Measurements from ENCODE around the gene STRA8.

Gene STRA8

DNA sequence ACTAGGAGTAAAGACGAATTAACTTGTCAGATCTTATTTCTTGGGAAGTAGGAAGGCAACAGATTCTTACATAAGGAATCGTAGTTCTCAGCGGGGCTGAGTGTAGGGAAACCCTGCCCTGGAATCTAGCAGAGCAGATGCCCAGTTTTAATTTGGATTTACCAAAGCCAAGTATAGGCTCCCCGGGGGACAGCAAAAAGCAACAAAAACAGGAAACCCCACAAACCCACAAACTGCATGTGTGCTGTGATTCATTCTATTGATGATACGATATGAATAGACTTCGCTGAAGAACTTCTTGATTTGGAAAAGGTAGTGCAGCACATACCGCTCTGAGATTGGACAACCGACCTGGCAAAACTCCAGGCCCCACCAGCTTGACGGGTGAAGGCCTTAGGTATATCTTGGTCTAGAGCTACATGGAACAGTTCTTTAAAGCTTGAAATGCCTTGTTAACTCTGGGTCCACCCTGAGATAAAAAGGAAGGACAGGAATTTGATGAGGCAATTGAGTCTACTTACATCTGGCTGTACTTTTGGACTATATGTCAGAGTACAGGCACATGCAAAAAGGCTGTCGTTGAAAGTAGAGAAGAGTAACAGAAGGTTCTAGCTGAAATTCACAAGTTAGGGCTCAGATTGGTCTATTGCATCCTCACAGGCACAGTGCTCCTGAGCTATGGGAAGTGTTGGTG lies 49.1 kb downstream of the STRA8 start:
- Histone ChIP-seq H4K12ac (ENCODE audit: low read depth, low read length) (no peak overlapping the region), H3K14ac (ENCODE audit: low read length) (no peak overlapping the region), H3K4me2 (ENCODE audit: low read length) (no peak overlapping the region), H4K91ac (ENCODE audit: low read depth, low read length) (no peak overlapping the region), H2BK5ac (ENCODE audit: low read depth, low read length, poor library complexity) (no peak overlapping the region), H4K8ac (ENCODE audit: low read depth, low read length) (no peak overlapping the region), H3K27me3 (ENCODE audit: insufficient read depth, low read length) (no peaks in the 10 kb centered on the region), H2AK5ac (ENCODE audit: low read length) (no peak overlapping the region), H3K4ac (ENCODE audit: low read depth, low read length) (no peak overlapping the region), H2BK120ac (ENCODE audit: insufficient read depth, low read length, poor library complexity) (no peak overlapping the region), H3K79me2 (ENCODE audit: control insufficient read depth, insufficient read depth, low read length, poor library complexity) (no peaks in the 10 kb centered on the region), H3K27ac (ENCODE audit: low read depth, low read length) (no peak overlapping the region), H3K9me3 (ENCODE audit: insufficient read depth, low read depth, low read length) (no peaks in the 10 kb centered on the region), H3K9ac (ENCODE audit: low read length) (no peak overlapping the region), H3K79me1 (ENCODE audit: low read length) (no peaks in the 10 kb centered on the region), H3K18ac (ENCODE audit: low read length) (no peak overlapping the region), H2BK12ac (ENCODE audit: low read length) (no peak overlapping the region), H3K4me1 (ENCODE audit: control insufficient read depth in 1 of 2, insufficient read depth in 2 of 2, low read length in 2 of 2) (no peaks in the 10 kb centered on the region), H3K4me3 (ENCODE audit: low read depth, low read length) (no peak overlapping the region), H3K23ac (ENCODE audit: low read length) (no peak overlapping the region), H3K36me3 (ENCODE audit: control insufficient read depth in 1 of 2, insufficient read depth in 2 of 2, low read length in 2 of 2) (no peaks in the 10 kb centered on the region), H2AFZ (ENCODE audit: insufficient read depth, low read length, poor library complexity) (no peak overlapping the region)
- DNase-seq = no peak
- WGBS (ENCODE audit: extremely low coverage, insufficient coverage, insufficient read length) = no CpG with 5 or more reads among the region's 10 CpGs

DNA sequence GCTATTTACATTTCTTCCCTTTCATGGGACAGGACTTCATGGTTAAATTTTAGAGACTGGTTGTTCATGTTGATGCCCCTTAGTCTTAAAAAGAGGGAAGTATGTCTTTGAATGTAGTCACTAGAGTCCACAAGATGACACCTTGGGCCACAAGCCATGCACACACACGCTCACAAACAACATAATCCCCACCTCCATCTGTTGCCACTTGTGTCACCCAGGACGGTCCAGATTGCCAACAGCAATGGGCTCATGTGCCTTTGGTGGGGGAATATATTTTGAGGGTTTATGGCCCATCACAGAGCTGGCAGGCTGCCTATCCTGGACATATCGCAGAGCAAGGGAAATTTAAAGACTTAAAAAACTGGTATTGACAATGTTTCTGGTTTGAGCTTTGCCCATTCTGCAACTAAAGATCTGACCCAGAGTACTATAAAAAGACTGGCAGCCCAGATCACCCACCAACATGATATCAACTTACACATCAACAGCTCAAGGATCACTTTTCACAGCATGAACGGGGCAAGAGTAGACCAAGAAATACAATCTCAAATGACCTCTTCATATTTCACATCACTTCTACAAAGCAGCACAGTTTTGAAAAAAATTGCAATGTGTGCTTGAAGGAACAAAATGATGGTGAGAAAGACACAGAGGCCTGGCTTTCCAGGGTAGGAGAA lies 50.5 kb downstream of the STRA8 start:
- no peaks in the 10 kb centered on the region for H3K9me3 ChIP-seq (ENCODE audit: insufficient read depth, low read depth, low read length)
- no peaks in the 10 kb centered on the region for H3K4me1 ChIP-seq (ENCODE audit: control insufficient read depth in 1 of 2, insufficient read depth in 2 of 2, low read length in 2 of 2)
- H3K4ac ChIP-seq (ENCODE audit: low read depth, low read length) = no peak overlapping the region
- no peak overlapping the region for H4K12ac ChIP-seq (ENCODE audit: low read depth, low read length)
- H2BK12ac ChIP-seq (ENCODE audit: low read length) = no peak overlapping the region
- H3K14ac ChIP-seq (ENCODE audit: low read length) = no peak overlapping the region
- no peak overlapping the region for H3K23ac ChIP-seq (ENCODE audit: low read length)
- no peak overlapping the region for H3K4me2 ChIP-seq (ENCODE audit: low read length)
- no peak overlapping the region for H2AFZ ChIP-seq (ENCODE audit: insufficient read depth, low read length, poor library complexity)
- no peak overlapping the region for H4K91ac ChIP-seq (ENCODE audit: low read depth, low read length)
- no peaks in the 10 kb centered on the region for H3K27me3 ChIP-seq (ENCODE audit: insufficient read depth, low read length)
- H3K4me3 ChIP-seq (ENCODE audit: low read depth, low read length) = no peak overlapping the region
- H4K8ac ChIP-seq (ENCODE audit: low read depth, low read length) = no peak overlapping the region
- H2BK120ac ChIP-seq (ENCODE audit: insufficient read depth, low read length, poor library complexity) = no peak overlapping the region
- H2BK5ac ChIP-seq (ENCODE audit: low read depth, low read length, poor library complexity) = no peak overlapping the region
- H3K79me1 ChIP-seq (ENCODE audit: low read length) = no peaks in the 10 kb centered on the region
- H3K36me3 ChIP-seq (ENCODE audit: control insufficient read depth in 1 of 2, insufficient read depth in 2 of 2, low read length in 2 of 2) = no peaks in the 10 kb centered on the region
- DNase-seq = no peak
- WGBS (ENCODE audit: extremely low coverage, insufficient coverage, insufficient read length) = no CpG with 5 or more reads among the region's 4 CpGs
- no peak overlapping the region for H3K18ac ChIP-seq (ENCODE audit: low read length)
- H3K79me2 ChIP-seq (ENCODE audit: control insufficient read depth, insufficient read depth, low read length, poor library complexity) = no peaks in the 10 kb centered on the region
- no peak overlapping the region for H2AK5ac ChIP-seq (ENCODE audit: low read length)
- H3K9ac ChIP-seq (ENCODE audit: low read length) = no peak overlapping the region
- no peak overlapping the region for H3K27ac ChIP-seq (ENCODE audit: low read depth, low read length)

DNA sequence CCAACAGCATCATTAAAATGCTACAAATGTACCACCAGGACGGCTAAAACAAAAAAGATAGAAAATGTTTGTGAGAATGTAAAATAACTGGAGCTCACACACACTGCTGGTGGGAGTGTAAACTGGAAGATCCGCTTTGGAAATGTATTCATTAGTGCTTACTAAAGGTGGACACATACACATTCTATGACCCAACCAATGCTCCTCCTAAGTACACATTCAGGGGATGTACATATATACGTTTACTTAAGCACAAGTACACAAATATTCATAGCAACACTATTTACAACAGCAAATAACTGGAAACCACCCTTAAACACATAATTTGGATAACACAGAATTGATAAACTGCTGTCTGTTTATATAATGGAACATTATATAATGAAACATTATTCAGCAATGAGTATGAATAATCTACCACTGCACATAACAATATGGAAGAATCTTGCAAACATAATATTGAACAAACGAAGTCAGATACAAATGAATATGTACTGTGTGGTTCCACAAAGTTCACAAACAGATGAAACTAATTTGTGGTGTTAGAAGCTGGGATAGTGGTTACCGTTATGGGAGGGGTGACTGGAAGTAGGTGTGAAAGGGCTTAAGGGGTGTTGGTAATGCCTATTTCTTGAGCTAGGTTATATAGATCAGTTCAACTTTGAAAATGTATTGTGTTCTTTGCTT lies 52.1 kb downstream of the STRA8 start:
- Histone ChIP-seq H3K14ac (ENCODE audit: low read length) (no peak overlapping the region), H3K4me3 (ENCODE audit: low read depth, low read length) (no peak overlapping the region), H3K79me2 (ENCODE audit: control insufficient read depth, insufficient read depth, low read length, poor library complexity) (no peaks in the 10 kb centered on the region), H4K12ac (ENCODE audit: low read depth, low read length) (no peak overlapping the region), H4K8ac (ENCODE audit: low read depth, low read length) (no peak overlapping the region), H3K27ac (ENCODE audit: low read depth, low read length) (no peak overlapping the region), H3K79me1 (ENCODE audit: low read length) (no peaks in the 10 kb centered on the region), H3K27me3 (ENCODE audit: insufficient read depth, low read length) (no peaks in the 10 kb centered on the region), H3K23ac (ENCODE audit: low read length) (no peak overlapping the region), H2BK12ac (ENCODE audit: low read length) (no peak overlapping the region), H3K9me3 (ENCODE audit: insufficient read depth, low read depth, low read length) (no peaks in the 10 kb centered on the region), H3K4ac (ENCODE audit: low read depth, low read length) (no peak overlapping the region), H2BK120ac (ENCODE audit: insufficient read depth, low read length, poor library complexity) (no peak overlapping the region), H3K4me2 (ENCODE audit: low read length) (no peak overlapping the region), H3K4me1 (ENCODE audit: control insufficient read depth in 1 of 2, insufficient read depth in 2 of 2, low read length in 2 of 2) (no peaks in the 10 kb centered on the region), H2BK5ac (ENCODE audit: low read depth, low read length, poor library complexity) (no peak overlapping the region), H2AFZ (ENCODE audit: insufficient read depth, low read length, poor library complexity) (no peak overlapping the region), H2AK5ac (ENCODE audit: low read length) (no peak overlapping the region), H3K36me3 (ENCODE audit: control insufficient read depth in 1 of 2, insufficient read depth in 2 of 2, low read length in 2 of 2) (no peaks in the 10 kb centered on the region), H4K91ac (ENCODE audit: low read depth, low read length) (no peak overlapping the region), H3K9ac (ENCODE audit: low read length) (no peak overlapping the region), H3K18ac (ENCODE audit: low read length) (no peak overlapping the region)
- DNase-seq = no peak
- no CpG with 5 or more reads among the region's 5 CpGs for WGBS (ENCODE audit: extremely low coverage, insufficient coverage, insufficient read length)

DNA sequence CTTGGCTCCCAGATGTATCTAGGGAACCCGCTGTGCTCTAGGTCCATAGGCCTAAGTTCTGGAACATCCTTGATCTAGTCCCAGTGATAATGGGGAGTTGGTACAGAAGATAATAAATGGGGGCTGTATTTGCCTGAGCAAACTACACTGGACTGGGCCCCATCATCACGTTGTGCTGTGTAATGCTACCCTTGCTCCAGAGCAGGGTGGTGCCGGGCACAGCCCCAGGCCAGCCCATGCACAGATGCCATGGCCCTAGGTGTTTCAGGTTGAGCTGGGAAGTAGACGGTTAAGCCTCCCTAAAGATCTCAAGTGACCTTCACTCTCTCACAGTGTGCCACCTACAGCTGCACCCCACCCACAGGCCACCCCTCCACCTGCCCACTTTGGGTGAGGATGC lies 53.2 kb downstream of the STRA8 start:
- no peaks in the 10 kb centered on the region for H3K9me3 ChIP-seq (ENCODE audit: insufficient read depth, low read depth, low read length)
- H3K36me3 ChIP-seq (ENCODE audit: control insufficient read depth in 1 of 2, insufficient read depth in 2 of 2, low read length in 2 of 2) = no peaks in the 10 kb centered on the region
- no peaks in the 10 kb centered on the region for H3K79me1 ChIP-seq (ENCODE audit: low read length)
- H4K12ac ChIP-seq (ENCODE audit: low read depth, low read length) = no peak overlapping the region
- H2BK12ac ChIP-seq (ENCODE audit: low read length) = no peak overlapping the region
- H3K18ac ChIP-seq (ENCODE audit: low read length) = no peak overlapping the region
- WGBS (ENCODE audit: extremely low coverage, insufficient coverage, insufficient read length) = no CpG with 5 or more reads among the region's 4 CpGs
- no peaks in the 10 kb centered on the region for H3K27me3 ChIP-seq (ENCODE audit: insufficient read depth, low read length)
- no peak overlapping the region for H4K91ac ChIP-seq (ENCODE audit: low read depth, low read length)
- H2BK5ac ChIP-seq (ENCODE audit: low read depth, low read length, poor library complexity) = no peak overlapping the region
- H3K4me3 ChIP-seq (ENCODE audit: low read depth, low read length) = no peak overlapping the region
- no peak overlapping the region for H3K9ac ChIP-seq (ENCODE audit: low read length)
- H2AFZ ChIP-seq (ENCODE audit: insufficient read depth, low read length, poor library complexity) = no peak overlapping the region
- H3K27ac ChIP-seq (ENCODE audit: low read depth, low read length) = no peak overlapping the region
- no peak overlapping the region for H3K14ac ChIP-seq (ENCODE audit: low read length)
- DNase-seq = no peak
- H2AK5ac ChIP-seq (ENCODE audit: low read length) = no peak overlapping the region
- H4K8ac ChIP-seq (ENCODE audit: low read depth, low read length) = no peak overlapping the region
- H3K4me2 ChIP-seq (ENCODE audit: low read length) = no peak overlapping the region
- H3K4me1 ChIP-seq (ENCODE audit: control insufficient read depth in 1 of 2, insufficient read depth in 2 of 2, low read length in 2 of 2) = no peaks in the 10 kb centered on the region
- H3K79me2 ChIP-seq (ENCODE audit: control insufficient read depth, insufficient read depth, low read length, poor library complexity) = no peaks in the 10 kb centered on the region
- no peak overlapping the region for H3K4ac ChIP-seq (ENCODE audit: low read depth, low read length)
- H3K23ac ChIP-seq (ENCODE audit: low read length) = no peak overlapping the region
- no peak overlapping the region for H2BK120ac ChIP-seq (ENCODE audit: insufficient read depth, low read length, poor library complexity)

Data from trophoblast cell (in vitro differentiated cells and primary cell).